ENCODE measurements around the gene TCF7L1. TPM values are rescaled to one million over a fixed set of nuclear protein-coding genes. Genes with fewer than 3 reads are reported as not detected.

Gene TCF7L1
- polyA plus RNA-seq, 1 donor (not counting 4 experiments of a cell fraction or from before 2014, with no cell fraction given), result 1.0 TPM

DNA sequence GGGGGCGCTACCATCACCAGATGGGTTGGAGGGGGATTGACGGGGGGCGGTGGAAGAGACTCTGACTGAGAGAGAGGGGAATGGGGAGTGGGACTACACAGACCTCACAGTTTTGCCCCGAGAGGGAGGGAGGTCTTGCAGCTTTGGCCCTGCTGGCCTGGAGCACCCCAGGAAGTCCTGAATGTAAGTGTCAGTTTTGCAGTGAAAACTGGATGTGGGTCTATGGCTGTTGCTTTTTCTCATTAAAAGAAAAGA lies 2.4 kb downstream of the TCF7L1 start:
- H3K79me2 ChIP-seq (ENCODE audit: control insufficient read depth, insufficient read depth, low read length), result peaks cover 2% of the 10 kb centered on the region
- H3K36me3 ChIP-seq (ENCODE audit: control insufficient read depth in 2 of 2, extremely low read depth in 1 of 2, insufficient read depth in 2 of 2, low read length in 2 of 2), result no peaks in the 10 kb centered on the region
- no peak overlapping the region for H3K9ac ChIP-seq (ENCODE audit: control insufficient read depth, extremely low read depth, insufficient read depth, low read length)
- H3K27ac ChIP-seq (ENCODE audit: control insufficient read depth, insufficient read depth, low read length), result no peak overlapping the region
- H3K4me2 ChIP-seq (ENCODE audit: control insufficient read depth, extremely low read depth, insufficient read depth, low read depth, low read length), result no peak overlapping the region
- FAIRE-seq (no peak), DNase-seq (ENCODE audit: low read depth, low spot score) (no peak)
- no peaks in the 10 kb centered on the region for H3K9me3 ChIP-seq (ENCODE audit: control insufficient read depth, low read depth, low read length)
- H3K4me3 ChIP-seq (ENCODE audit: control insufficient read depth in 2 of 3, extremely low read depth in 1 of 3, insufficient read depth in 2 of 3, low read depth in 1 of 3, low read length in 3 of 3), result no peak overlapping the region
- peaks cover 13% of the 10 kb centered on the region for H3K27me3 ChIP-seq (ENCODE audit: control insufficient read depth, extremely low read depth, insufficient read depth, low read length)
- TF ChIP-seq, protein P1, sequence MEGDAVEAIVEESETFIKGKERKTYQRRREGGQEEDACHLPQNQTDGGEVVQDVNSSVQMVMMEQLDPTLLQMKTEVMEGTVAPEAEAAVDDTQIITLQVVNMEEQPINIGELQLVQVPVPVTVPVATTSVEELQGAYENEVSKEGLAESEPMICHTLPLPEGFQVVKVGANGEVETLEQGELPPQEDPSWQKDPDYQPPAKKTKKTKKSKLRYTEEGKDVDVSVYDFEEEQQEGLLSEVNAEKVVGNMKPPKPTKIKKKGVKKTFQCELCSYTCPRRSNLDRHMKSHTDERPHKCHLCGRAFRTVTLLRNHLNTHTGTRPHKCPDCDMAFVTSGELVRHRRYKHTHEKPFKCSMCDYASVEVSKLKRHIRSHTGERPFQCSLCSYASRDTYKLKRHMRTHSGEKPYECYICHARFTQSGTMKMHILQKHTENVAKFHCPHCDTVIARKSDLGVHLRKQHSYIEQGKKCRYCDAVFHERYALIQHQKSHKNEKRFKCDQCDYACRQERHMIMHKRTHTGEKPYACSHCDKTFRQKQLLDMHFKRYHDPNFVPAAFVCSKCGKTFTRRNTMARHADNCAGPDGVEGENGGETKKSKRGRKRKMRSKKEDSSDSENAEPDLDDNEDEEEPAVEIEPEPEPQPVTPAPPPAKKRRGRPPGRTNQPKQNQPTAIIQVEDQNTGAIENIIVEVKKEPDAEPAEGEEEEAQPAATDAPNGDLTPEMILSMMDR (optimal IDR thresholded peaks at IDR 0.05 in 1 of 3, IDR thresholded peaks at IDR 0.05 in 1 of 3, conservative IDR thresholded peaks at IDR 0.05 in 1 of 3; ENCODE audit: extremely low read depth in 1 of 3, insufficient read depth in 2 of 3, low read length in 3 of 3), result no peak
- no peak for TF ChIP-seq EZH2 (IDR thresholded peaks at IDR 0.05; ENCODE audit: low read length)
- no peaks in the 10 kb centered on the region for H3K9me1 ChIP-seq (ENCODE audit: control insufficient read depth, extremely low read depth, insufficient read depth, low read length)
- peaks cover 8% of the 10 kb centered on the region for H3K4me1 ChIP-seq (ENCODE audit: control insufficient read depth, extremely low read depth, insufficient read depth, low read length)
- H4K20me1 ChIP-seq (ENCODE audit: control insufficient read depth, extremely low read depth, insufficient read depth, low read length), result no peaks in the 10 kb centered on the region
- dilution Hi-C loops (cut with MboI; ENCODE audit: extremely low pct_ligation_motif_present, low sequenced_read_pairs), result no loop called here
- no peak overlapping the region for H2AFZ ChIP-seq (ENCODE audit: control insufficient read depth, low read length)

GRCh38 chr2:85137156-85137555 lies 4.0 kb downstream of the TCF7L1 start:
- Histone ChIP-seq H3K4me3 (ENCODE audit: control insufficient read depth in 2 of 3, extremely low read depth in 1 of 3, insufficient read depth in 2 of 3, low read depth in 1 of 3, low read length in 3 of 3) (no peak overlapping the region), H3K9ac (ENCODE audit: control insufficient read depth, extremely low read depth, insufficient read depth, low read length) (no peak overlapping the region), H3K4me2 (ENCODE audit: control insufficient read depth, extremely low read depth, insufficient read depth, low read depth, low read length) (no peak overlapping the region), H3K4me1 (ENCODE audit: control insufficient read depth, extremely low read depth, insufficient read depth, low read length) (peaks cover 8% of the 10 kb centered on the region), H2AFZ (ENCODE audit: control insufficient read depth, low read length) (no peak overlapping the region), H3K27me3 (ENCODE audit: control insufficient read depth, extremely low read depth, insufficient read depth, low read length) (peaks cover 9% of the 10 kb centered on the region), H3K36me3 (ENCODE audit: control insufficient read depth in 2 of 2, extremely low read depth in 1 of 2, insufficient read depth in 2 of 2, low read length in 2 of 2) (no peaks in the 10 kb centered on the region), H3K9me3 (ENCODE audit: control insufficient read depth, low read depth, low read length) (no peaks in the 10 kb centered on the region), H3K79me2 (ENCODE audit: control insufficient read depth, insufficient read depth, low read length) (peaks cover 2% of the 10 kb centered on the region), H3K9me1 (ENCODE audit: control insufficient read depth, extremely low read depth, insufficient read depth, low read length) (no peaks in the 10 kb centered on the region), H3K27ac (ENCODE audit: control insufficient read depth, insufficient read depth, low read length) (no peak overlapping the region), H4K20me1 (ENCODE audit: control insufficient read depth, extremely low read depth, insufficient read depth, low read length) (no peaks in the 10 kb centered on the region)
- no peak for TF ChIP-seq EZH2 (IDR thresholded peaks at IDR 0.05; ENCODE audit: low read length)
- TF ChIP-seq, protein P1 (optimal IDR thresholded peaks at IDR 0.05 in 1 of 3, IDR thresholded peaks at IDR 0.05 in 1 of 3, conservative IDR thresholded peaks at IDR 0.05 in 1 of 3; ENCODE audit: extremely low read depth in 1 of 3, insufficient read depth in 2 of 3, low read length in 3 of 3), result no peak
- dilution Hi-C loops (cut with MboI; ENCODE audit: extremely low pct_ligation_motif_present, low sequenced_read_pairs), result no loop called here
- DNase-seq (ENCODE audit: low read depth, low spot score) (no peak), FAIRE-seq (no peak)

Data from keratinocyte (primary cell).